Measurements from ENCODE around the gene GADD45B.

- 0 out of 2 replicates have a peak, but pooled peaks have one; percentile 44 for TF ChIP-seq POLR2A (IDR thresholded peaks at IDR 0.05; ENCODE audit: low read depth, low read length)
- 0 out of 6 replicates have a peak, but pooled peaks of 1 of the 3 experiments have one; percentile 1 for TF ChIP-seq CTCF (IDR thresholded peaks at IDR 0.05 in 2 of 3, conservative IDR thresholded peaks at IDR 0.05 in 1 of 3; ENCODE audit: control insufficient read depth in 2 of 3, extremely low read depth in 1 of 3, insufficient read depth in 1 of 3, low read depth in 3 of 3, low read length in 3 of 3)
- TF ChIP-seq ZNF274 (IDR thresholded peaks at IDR 0.05; ENCODE audit: insufficient read depth, insufficient read length), result no peak
- TF ChIP-seq REST (IDR thresholded peaks at IDR 0.05; ENCODE audit: low read depth, low read length), result no peak
- no peak for TF ChIP-seq EZH2 (IDR thresholded peaks at IDR 0.05; ENCODE audit: borderline replicate concordance, control insufficient read depth, low read depth, low read length)
- TF ChIP-seq USF1 (IDR thresholded peaks at IDR 0.05; ENCODE audit: borderline replicate concordance, extremely low read length, insufficient read depth, low read depth, low read length), result no peak
- TF ChIP-seq BCLAF1 (IDR thresholded peaks at IDR 0.05), result no peak
- TF ChIP-seq RAD21 (IDR thresholded peaks at IDR 0.05; ENCODE audit: insufficient read depth, low read depth, low read length), result peak; percentile 26; the same call in 1 of the 2 replicates
Observed at GRCh38 chr19:2511570-2511969, 35.6 kb downstream of the GADD45B start.
